CD4-positive, alpha-beta T cell treated with Interleukin-1 beta for 1 hour (primary cell): ENCODE data around the gene PGM2L1.

Experiments
- DNase-seq, 2 donors: peaks; one replicate each; pipeline ENCODE4 v3.0.0-alpha.2; 2020 to 2022

The PGM2L1 gene

DNA sequence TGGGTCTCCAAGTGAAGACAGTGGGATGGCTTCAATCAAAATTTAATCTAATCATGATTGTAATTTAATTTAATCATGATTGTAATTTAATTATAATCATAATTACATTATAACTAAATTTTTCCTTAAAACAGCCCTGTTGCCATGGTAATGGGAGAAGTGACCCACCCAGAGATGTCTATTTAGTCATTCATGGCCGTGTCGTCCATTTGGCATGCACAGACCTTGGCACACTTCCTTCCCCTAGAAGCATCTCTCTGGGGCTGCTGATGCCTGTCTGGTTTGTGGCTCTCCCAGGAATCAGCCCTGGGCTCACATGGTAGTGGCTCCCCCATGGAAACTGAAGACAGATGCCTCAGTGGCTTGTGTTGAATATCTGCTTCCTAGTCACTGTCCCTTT, 113.8 kb downstream of the PGM2L1 start:
- no peak for DNase-seq

DNA sequence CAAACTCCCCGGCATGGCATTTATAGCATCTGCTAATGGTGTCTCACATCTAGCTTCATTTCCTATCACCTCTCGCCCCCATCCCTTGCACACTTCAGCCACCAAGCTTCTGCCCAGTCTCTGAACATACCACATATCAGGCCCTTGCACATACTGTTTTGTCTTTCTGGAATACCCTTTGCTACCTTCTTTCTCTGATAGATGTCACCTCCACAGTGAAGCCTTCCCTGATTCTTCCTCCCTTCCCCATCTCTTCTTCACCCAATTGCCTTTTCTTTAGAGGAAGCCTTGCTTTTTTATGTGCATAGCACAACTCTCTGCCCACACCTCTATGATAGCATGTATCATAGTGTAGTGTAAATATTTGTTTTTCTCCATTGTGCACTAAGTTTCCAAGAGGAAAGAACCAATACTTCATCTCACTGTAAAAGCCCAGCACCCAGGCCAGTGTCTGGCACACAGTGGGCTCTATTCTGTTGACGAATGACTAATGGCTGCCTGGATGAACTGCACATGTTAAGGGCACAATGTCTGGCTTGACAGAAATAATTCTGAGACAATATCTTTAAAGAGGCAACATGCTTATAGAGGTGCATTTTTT, 114.6 kb downstream of the PGM2L1 start:
- no peak for DNase-seq

DNA sequence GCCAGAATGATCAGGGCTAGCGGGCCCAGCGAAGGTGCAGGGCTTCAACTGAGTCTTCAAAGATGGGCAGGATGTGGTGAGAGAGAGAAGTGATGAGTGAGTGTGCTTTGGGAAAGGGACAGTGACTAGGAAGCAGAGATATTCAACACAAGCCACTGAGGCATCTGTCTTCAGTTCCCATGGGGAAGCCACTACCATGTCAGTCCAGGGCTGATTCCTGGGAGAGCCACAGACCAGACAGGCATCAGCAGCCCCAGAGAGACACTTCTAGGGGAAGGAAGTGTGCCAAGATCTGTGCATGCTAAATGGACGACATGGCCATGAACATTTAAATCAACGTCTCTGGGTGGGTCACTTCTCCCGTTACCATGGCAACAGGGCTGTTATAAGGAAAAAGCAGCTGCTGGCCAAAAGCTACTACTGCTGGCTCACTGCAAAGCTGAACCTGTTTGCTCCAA, 115.3 kb downstream of the PGM2L1 start:
- DNase-seq = no peak

DNA sequence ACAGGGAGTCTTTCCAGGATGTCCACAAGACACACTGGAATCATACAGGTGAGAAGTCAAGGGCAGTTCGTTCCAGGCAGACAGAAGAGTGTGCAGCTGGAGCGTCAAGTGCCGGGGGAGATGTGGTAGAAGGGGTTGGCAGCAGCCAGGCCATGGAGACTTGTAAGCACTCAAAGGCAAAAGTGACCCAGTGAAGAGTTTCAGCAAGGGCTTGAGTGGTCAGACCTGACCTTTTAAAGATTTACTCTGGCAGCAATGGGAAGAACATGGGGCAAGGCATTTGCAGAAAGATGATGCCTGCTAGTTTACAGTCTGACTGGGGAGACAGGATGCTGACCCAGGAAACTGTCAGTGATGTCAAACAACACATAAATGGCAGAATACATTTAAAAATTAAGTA, 115.8 kb downstream of the PGM2L1 start:
- no peak for DNase-seq

DNA sequence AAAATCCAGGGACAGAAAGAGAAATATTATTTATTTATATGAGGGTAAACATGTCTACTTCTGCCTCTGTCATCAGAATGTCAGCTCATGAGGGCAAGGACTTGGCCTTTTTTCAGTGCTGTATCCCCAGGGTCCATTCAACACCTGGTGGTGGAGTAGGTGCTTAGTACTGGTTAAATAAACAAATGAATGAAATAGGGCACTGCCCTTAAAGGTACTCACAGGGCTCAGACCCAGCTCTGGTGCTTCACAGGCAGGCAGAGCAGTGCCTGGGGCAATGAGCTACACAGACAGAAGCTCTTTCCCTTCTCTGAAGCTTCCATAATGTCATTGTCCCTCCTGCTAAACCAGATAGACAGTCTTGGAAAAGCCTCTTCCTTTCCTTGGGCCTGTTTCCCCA, 117.7 kb downstream of the PGM2L1 start:
- no peak for DNase-seq
